ENCODE measurements around the gene CXCR6. TPM values are rescaled to one million over a fixed set of nuclear protein-coding genes. Genes with fewer than 3 reads are reported as not detected.

Gene CXCR6
- total RNA-seq, 1 donor from 2014 or later = not detected

DNA sequence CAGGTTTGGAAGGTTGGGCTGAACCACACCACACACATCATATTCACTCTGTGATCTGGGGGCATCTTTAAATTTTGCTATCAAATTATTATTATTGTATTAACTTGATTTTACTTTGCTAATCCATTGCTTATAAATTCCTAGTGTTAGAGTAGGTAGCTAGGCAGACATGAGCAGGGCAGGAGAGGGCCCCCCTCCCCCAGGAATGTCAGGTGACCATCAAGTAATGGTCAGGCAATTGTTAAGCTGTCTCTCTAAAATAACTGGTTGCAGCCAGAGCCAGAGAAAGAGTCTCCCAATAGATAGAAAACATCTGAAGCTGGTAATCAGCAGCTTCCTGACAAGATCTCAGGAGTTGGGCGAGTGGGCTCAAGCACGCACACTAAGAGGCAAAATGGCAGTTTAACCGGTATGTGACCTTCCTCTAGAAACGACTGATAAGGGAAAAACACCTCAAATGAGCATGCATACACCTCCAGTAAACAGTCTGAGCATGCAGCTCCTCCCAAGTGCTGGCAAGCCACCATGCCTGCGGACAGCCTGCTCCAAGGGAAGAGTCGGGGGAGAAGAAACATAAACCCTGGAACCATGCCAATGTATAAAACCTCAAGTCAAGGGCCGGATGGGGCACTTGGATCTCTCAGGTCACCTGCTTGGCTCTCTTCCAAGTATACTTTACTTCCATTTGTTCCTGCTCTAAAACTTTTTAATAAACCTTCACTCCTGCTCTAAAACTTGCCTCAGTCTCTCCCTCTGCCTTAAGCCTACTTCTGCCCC, 3.1 kb upstream of the CXCR6 start:
- Histone ChIP-seq H3K27me3 (no peaks in the 10 kb centered on the region), H3K4me1 (no peaks in the 10 kb centered on the region), H3K9me3 (ENCODE audit: low read depth) (no peaks in the 10 kb centered on the region), H2AFZ (replicated peaks) (no peak overlapping the region), H3K36me3 (no peaks in the 10 kb centered on the region), H3K4me3 (no peak overlapping the region), H3F3A (ENCODE audit: low read depth) (no peaks in the 10 kb centered on the region), H3K79me2 (ENCODE audit: low read depth) (no peaks in the 10 kb centered on the region), H3K9ac (no peak overlapping the region), H3K27ac (no peak overlapping the region), H3K4me2 (no peak overlapping the region), H4K20me1 (ENCODE audit: low read depth) (no peaks in the 10 kb centered on the region)
- Mint-ChIP-seq H3K27ac (no peak overlapping the region), H3K9me3 (no peaks in the 10 kb centered on the region), H3K27me3 (ENCODE audit: insufficient read depth, low read depth) (no peaks in the 10 kb centered on the region), H3K4me3 (no peak overlapping the region), H3K4me1 (peaks cover 3% of the 10 kb centered on the region), H3K36me3 (peaks cover 3% of the 10 kb centered on the region)
- no peak for DNase-seq (ENCODE audit: low spot score)
- TF ChIP-seq, protein P1, sequence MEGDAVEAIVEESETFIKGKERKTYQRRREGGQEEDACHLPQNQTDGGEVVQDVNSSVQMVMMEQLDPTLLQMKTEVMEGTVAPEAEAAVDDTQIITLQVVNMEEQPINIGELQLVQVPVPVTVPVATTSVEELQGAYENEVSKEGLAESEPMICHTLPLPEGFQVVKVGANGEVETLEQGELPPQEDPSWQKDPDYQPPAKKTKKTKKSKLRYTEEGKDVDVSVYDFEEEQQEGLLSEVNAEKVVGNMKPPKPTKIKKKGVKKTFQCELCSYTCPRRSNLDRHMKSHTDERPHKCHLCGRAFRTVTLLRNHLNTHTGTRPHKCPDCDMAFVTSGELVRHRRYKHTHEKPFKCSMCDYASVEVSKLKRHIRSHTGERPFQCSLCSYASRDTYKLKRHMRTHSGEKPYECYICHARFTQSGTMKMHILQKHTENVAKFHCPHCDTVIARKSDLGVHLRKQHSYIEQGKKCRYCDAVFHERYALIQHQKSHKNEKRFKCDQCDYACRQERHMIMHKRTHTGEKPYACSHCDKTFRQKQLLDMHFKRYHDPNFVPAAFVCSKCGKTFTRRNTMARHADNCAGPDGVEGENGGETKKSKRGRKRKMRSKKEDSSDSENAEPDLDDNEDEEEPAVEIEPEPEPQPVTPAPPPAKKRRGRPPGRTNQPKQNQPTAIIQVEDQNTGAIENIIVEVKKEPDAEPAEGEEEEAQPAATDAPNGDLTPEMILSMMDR (IDR thresholded peaks at IDR 0.05) = no peak
- TF ChIP-seq EZH2 (IDR thresholded peaks at IDR 0.05) (no peak), EZH2phosphoT487 (IDR thresholded peaks at IDR 0.05) (no peak)

GRCh38 chr3:45940781-45941365, 2.4 kb upstream of the CXCR6 start:
- no peak overlapping the region for H2AFZ ChIP-seq (replicated peaks)
- H3F3A ChIP-seq (ENCODE audit: low read depth) = no peaks in the 10 kb centered on the region
- H3K27ac ChIP-seq = no peak overlapping the region
- no peaks in the 10 kb centered on the region for H4K20me1 ChIP-seq (ENCODE audit: low read depth)
- no peaks in the 10 kb centered on the region for H3K4me1 ChIP-seq
- no peak for DNase-seq (ENCODE audit: low spot score)
- H3K27me3 Mint-ChIP-seq (ENCODE audit: insufficient read depth, low read depth) = no peaks in the 10 kb centered on the region
- H3K36me3 ChIP-seq = no peaks in the 10 kb centered on the region
- H3K4me3 ChIP-seq = no peak overlapping the region
- H3K36me3 Mint-ChIP-seq = no peaks in the 10 kb centered on the region
- H3K27me3 ChIP-seq = no peaks in the 10 kb centered on the region
- no peak overlapping the region for H3K4me3 Mint-ChIP-seq
- H3K9me3 Mint-ChIP-seq = no peaks in the 10 kb centered on the region
- TF ChIP-seq EZH2 (IDR thresholded peaks at IDR 0.05) = no peak
- TF ChIP-seq, protein P1 (IDR thresholded peaks at IDR 0.05) = no peak
- TF ChIP-seq EZH2phosphoT487 (IDR thresholded peaks at IDR 0.05) = no peak
- no peaks in the 10 kb centered on the region for H3K79me2 ChIP-seq (ENCODE audit: low read depth)
- no peak overlapping the region for H3K27ac Mint-ChIP-seq
- no peaks in the 10 kb centered on the region for H3K9me3 ChIP-seq (ENCODE audit: low read depth)
- no peak overlapping the region for H3K9ac ChIP-seq
- H3K4me2 ChIP-seq = no peak overlapping the region
- peaks cover 3% of the 10 kb centered on the region for H3K4me1 Mint-ChIP-seq

GRCh38 chr3:45942051-45942825, 1.0 kb upstream of the CXCR6 start:
- no peak for TF ChIP-seq EZH2 (IDR thresholded peaks at IDR 0.05)
- TF ChIP-seq, protein P1 (IDR thresholded peaks at IDR 0.05) = no peak
- TF ChIP-seq EZH2phosphoT487 (IDR thresholded peaks at IDR 0.05) = no peak
- Histone ChIP-seq H3K36me3 (no peaks in the 10 kb centered on the region), H2AFZ (replicated peaks) (no peak overlapping the region), H3K79me2 (ENCODE audit: low read depth) (no peaks in the 10 kb centered on the region), H3K9me3 (ENCODE audit: low read depth) (no peaks in the 10 kb centered on the region), H4K20me1 (ENCODE audit: low read depth) (no peaks in the 10 kb centered on the region), H3F3A (ENCODE audit: low read depth) (no peaks in the 10 kb centered on the region), H3K4me1 (no peaks in the 10 kb centered on the region), H3K27ac (no peak overlapping the region), H3K9ac (no peak overlapping the region), H3K27me3 (no peaks in the 10 kb centered on the region), H3K4me2 (no peak overlapping the region), H3K4me3 (no peak overlapping the region)
- Mint-ChIP-seq H3K36me3 (peaks cover 9% of the 10 kb centered on the region), H3K27ac (no peak overlapping the region), H3K4me1 (peaks cover 3% of the 10 kb centered on the region), H3K27me3 (ENCODE audit: insufficient read depth, low read depth) (no peaks in the 10 kb centered on the region), H3K9me3 (no peaks in the 10 kb centered on the region), H3K4me3 (no peak overlapping the region)
- DNase-seq (ENCODE audit: low spot score) = no peak
